ENCODE data around the gene FOXK2. TPM values are rescaled to one million over a fixed set of nuclear protein-coding genes. Genes with fewer than 3 reads are reported as not detected.
"Not testable (repeated sequence)": the region's sequence is repeated elsewhere in the genome, so short reads cannot be mapped to it uniquely, and the experiment has no call there.

FOXK2 gene
- total RNA-seq, 3 donors from 2014 or later, result 25.0 to 48.6 (median 36.7) TPM

DNA sequence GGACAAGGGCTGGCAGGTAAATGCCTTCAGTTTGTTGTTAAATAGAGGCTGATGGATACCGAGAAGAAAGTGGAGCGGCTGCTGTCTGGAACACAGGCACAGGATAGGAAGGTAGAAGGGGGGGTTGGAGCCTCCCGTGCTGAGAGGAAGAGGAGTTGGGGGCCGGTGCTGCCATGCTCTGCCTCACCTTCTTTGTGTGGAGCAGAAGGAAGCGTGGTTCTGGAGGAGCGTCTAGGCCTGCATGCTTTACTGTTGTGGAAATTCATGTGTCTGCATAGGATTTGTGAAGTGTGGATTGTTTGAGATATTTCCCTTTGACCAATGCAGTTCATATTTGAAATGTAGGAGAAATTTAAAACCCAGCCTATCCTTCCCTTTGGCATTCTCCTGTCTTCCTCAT is 52.3 kb downstream of the FOXK2 start:
- H3K4me1 ChIP-seq, result no peaks in the 10 kb centered on the region
- no peak overlapping the region for H3K27ac ChIP-seq
- no peaks in the 10 kb centered on the region for H3K9me3 ChIP-seq
- intact Hi-C loops (cut with DNase I; ENCODE audit: low total_unique reads), result no loop called here
- TF ChIP-seq, protein P1, sequence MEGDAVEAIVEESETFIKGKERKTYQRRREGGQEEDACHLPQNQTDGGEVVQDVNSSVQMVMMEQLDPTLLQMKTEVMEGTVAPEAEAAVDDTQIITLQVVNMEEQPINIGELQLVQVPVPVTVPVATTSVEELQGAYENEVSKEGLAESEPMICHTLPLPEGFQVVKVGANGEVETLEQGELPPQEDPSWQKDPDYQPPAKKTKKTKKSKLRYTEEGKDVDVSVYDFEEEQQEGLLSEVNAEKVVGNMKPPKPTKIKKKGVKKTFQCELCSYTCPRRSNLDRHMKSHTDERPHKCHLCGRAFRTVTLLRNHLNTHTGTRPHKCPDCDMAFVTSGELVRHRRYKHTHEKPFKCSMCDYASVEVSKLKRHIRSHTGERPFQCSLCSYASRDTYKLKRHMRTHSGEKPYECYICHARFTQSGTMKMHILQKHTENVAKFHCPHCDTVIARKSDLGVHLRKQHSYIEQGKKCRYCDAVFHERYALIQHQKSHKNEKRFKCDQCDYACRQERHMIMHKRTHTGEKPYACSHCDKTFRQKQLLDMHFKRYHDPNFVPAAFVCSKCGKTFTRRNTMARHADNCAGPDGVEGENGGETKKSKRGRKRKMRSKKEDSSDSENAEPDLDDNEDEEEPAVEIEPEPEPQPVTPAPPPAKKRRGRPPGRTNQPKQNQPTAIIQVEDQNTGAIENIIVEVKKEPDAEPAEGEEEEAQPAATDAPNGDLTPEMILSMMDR (IDR thresholded peaks at IDR 0.05), result no peak
- TF ChIP-seq POLR2AphosphoS5 (IDR thresholded peaks at IDR 0.05) (no peak), POLR2A (IDR thresholded peaks at IDR 0.05) (no peak)
- H3K36me3 ChIP-seq, result no peaks in the 10 kb centered on the region
- no peak overlapping the region for H3K4me3 ChIP-seq
- H3K27me3 ChIP-seq, result no peaks in the 10 kb centered on the region
- DNase-seq (ENCODE audit: low spot score in 2 of 2), result no peak

DNA sequence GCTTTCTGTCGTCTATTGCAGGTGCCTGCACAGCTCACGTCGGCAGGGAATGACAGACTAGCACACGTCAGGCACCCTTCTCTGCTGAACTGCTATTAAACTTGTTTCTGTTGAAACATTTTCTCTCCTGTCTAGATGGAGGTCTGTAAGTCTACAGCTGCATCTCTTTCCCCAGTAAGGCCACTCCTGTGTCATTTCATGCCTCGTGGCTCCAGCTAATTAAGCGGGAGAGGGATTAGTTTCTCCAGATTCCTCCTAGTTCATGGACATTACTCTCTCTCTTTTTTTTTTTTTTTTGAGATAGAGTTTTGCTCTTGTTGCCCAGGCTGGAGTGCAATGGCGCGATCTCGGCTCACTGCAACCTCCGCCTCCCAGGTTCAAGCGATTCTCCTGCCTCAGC is 54.5 kb downstream of the FOXK2 start:
- Histone ChIP-seq H3K27me3 (no peaks in the 10 kb centered on the region), H3K27ac (no peak overlapping the region), H3K9me3 (no peaks in the 10 kb centered on the region), H3K4me3 (no peak overlapping the region), H3K4me1 (no peaks in the 10 kb centered on the region), H3K36me3 (no peaks in the 10 kb centered on the region)
- TF ChIP-seq, protein P1 (IDR thresholded peaks at IDR 0.05), result no peak
- no peak for TF ChIP-seq POLR2A (IDR thresholded peaks at IDR 0.05)
- TF ChIP-seq POLR2AphosphoS5 (IDR thresholded peaks at IDR 0.05), result no peak
- intact Hi-C loops (cut with DNase I; ENCODE audit: low total_unique reads), result no loop called here
- no peak for DNase-seq (ENCODE audit: low spot score in 2 of 2)

DNA sequence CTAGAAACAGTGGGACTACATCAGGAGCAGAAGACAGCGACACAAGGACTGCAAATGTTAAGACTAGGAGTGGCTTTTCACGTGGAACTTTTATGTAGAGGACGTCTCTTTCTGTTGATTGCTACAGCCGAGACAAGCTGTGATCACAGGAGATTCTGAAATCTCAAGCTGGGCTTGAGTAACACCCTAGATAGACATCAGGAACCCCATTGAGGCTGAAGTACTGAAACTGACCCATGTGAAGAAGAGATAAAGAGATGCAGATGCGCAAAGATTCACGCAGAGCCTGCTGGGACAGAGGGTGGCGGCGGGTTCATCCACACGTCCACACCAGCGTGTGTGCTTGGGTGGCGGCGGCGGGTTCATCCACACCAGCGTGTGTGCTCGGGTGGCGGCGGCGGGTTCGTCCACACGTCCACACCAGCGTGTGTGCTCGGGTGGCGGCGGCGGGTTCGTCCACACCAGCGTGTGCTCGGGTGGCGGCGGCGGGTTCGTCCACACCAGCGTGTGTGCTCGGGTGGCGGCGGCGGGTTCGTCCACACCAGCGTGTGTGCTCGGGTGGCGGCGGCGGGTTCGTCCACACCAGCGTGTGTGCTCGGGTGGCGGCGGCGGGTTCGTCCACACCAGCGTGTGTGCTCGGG is 56.2 kb downstream of the FOXK2 start:
- H3K27me3 ChIP-seq; DNase-seq (ENCODE audit: low spot score in 2 of 2); H3K36me3 ChIP-seq; H3K4me3 ChIP-seq; H3K4me1 ChIP-seq; H3K9me3 ChIP-seq; intact Hi-C loops (cut with DNase I; ENCODE audit: low total_unique reads); H3K27ac ChIP-seq: not testable (repeated sequence)

DNA sequence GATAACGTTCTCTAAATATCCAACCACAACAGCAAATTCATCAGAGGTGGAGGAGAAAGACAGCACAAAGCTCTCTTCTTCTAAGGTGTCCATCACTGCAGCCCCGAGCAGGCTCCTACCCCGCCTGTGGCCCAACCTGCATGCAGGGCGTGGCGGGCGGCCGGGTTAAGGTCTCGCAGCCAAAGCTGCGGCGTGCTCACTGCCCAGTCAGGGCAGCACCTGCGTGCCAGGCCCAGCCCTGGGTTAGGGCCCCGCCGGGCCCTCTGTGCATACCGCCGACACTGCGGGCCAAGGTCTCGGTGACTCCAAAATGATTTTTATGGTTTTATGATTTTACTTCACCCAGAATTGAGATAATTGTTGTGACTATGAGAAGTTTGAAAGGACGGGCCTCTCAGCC is 57.8 kb downstream of the FOXK2 start:
- H3K27me3 ChIP-seq, result no peaks in the 10 kb centered on the region
- H3K9me3 ChIP-seq, result no peaks in the 10 kb centered on the region
- H3K4me1 ChIP-seq, result no peaks in the 10 kb centered on the region
- H3K4me3 ChIP-seq, result no peak overlapping the region
- no peak overlapping the region for H3K27ac ChIP-seq
- H3K36me3 ChIP-seq, result no peaks in the 10 kb centered on the region
- intact Hi-C loops (cut with DNase I; ENCODE audit: low total_unique reads), result no loop called here
- TF ChIP-seq POLR2AphosphoS5 (IDR thresholded peaks at IDR 0.05) (no peak), POLR2A (IDR thresholded peaks at IDR 0.05) (no peak)
- TF ChIP-seq, protein P1 (IDR thresholded peaks at IDR 0.05), result no peak
- DNase-seq (ENCODE audit: low spot score in 2 of 2), result no peak

DNA sequence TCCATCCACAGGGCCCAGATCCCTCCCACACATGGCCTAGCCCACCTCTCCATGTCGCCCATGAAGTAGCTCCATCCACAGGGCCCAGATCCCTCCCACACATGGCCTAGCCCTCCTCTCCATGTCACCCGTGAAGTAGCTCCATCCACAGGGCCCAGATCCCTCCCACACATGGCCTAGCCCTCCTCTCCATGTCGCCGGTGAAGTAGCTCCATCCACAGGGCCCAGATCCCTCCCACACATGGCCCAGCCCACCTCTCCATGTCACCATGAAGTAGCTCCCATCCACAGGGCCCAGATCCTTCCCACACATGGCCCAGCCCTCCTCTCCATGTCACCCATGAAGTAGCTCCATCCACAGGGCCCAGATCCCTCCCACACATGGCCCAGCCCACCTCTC is 60.4 kb downstream of the FOXK2 start:
- H3K9me3 ChIP-seq; intact Hi-C loops (cut with DNase I; ENCODE audit: low total_unique reads); H3K27me3 ChIP-seq; H3K4me1 ChIP-seq; DNase-seq (ENCODE audit: low spot score in 2 of 2); H3K36me3 ChIP-seq; H3K4me3 ChIP-seq: not testable (repeated sequence)
- H3K27ac ChIP-seq, result peak overlapping the region in 1 of 2 donors; percentile 25

DNA sequence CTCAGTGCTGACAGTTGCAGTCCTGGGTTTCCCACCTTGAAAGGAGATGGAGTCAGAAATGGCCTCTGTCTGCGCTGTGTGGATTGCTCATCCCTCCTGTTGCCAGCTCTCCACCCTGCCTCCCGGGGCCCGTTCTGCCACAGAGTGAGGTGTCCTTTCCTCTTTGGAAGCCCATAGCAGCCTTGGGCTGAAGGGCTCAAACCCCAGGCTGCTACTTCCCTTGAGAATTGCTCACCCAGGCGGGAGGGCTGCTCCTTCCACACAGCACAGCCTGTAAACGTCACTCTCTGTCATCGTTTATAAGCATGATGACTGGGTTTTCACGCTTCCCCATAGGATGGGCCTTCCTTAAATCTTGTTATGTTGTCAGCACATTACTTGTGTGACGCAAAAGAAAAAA is 62.7 kb downstream of the FOXK2 start:
- Histone ChIP-seq H3K4me1 (no peaks in the 10 kb centered on the region), H3K27me3 (no peaks in the 10 kb centered on the region), H3K4me3 (no peak overlapping the region), H3K36me3 (peaks cover 6% of the 10 kb centered on the region), H3K9me3 (no peaks in the 10 kb centered on the region), H3K27ac (peak overlapping the region in 1 of 2 donors; percentile 41)
- intact Hi-C loops (cut with DNase I; ENCODE audit: low total_unique reads), result no loop called here
- no peak for DNase-seq (ENCODE audit: low spot score in 2 of 2)
- TF ChIP-seq, protein P1 (IDR thresholded peaks at IDR 0.05), result no peak
- TF ChIP-seq POLR2A (IDR thresholded peaks at IDR 0.05) (no peak), POLR2AphosphoS5 (IDR thresholded peaks at IDR 0.05) (no peak)

All from breast epithelium (tissue), 4 donors.